RPMI7951 (cell line): ENCODE measurements around the gene DPYD. TPM values are rescaled to one million over a fixed set of nuclear protein-coding genes. Genes with fewer than 3 reads are reported as not detected.

Source experiments
- DNase-seq: peaks from one replicate; pipeline ENCODE4 v3.0.0-alpha.2; 2012; ENCODE audit warnings: low read depth
- total RNA-seq: library from RNA; depleted of rRNA; stranded (reverse); fragments of >200 nt; shearing (Covaris generic); gene quantifications from 2 replicates; pipeline ENCODE4 v1.2.3, GENCODE V29; 2014

The DPYD gene
- total RNA-seq, 1 experiment from 2014 or later, result 35.8 TPM

- DNase-seq, result no peak
Observed at GRCh38 chr1:97711858-97712257, 209.0 kb downstream of the DPYD start.

DNA sequence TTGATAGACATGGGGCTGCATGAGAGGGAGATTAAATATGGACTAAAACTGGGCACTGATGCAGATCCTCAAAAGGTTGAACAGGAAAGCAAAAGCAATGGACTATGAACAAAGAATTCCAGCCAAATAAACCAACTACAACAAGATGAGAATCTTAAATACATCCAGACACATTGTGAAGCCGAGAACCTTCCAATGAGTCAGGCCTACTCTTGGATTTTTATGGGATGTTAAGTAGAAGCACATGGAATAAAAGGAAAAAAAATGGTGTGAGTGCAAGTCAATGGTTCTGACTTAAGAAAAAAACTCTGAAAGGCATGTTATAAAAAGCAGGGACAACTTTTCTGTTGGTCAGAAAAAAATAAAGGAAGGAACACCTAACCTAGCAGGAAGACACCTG lies 227.2 kb downstream of the DPYD start:
- DNase-seq, result peak; percentile 13

- DNase-seq, result no peak
Observed at GRCh38 chr1:97691325-97691724, 229.5 kb downstream of the DPYD start.

GRCh38 chr1:97685360-97685759 lies 235.5 kb downstream of the DPYD start:
- DNase-seq, result no peak

- DNase-seq, result no peak
Observed at GRCh38 chr1:97680894-97681293, 239.9 kb downstream of the DPYD start.

DNA sequence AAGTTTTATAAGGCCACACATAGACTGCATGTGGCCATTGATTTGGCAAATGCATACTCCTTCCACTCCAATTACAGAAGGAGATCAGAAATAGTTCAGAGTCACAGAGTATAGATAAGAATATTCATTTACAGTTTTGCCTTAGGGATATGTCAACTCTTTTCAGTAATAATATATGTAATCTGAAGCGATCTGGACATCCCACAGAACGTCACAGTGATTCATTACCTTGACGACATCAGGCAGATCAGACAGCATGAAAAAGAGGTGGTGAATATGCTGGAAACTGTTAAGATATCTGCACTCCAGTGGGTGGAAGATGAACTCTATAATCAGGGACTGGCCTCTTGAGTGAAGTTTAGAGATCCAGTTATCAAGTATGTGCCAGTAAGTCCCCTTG lies 240.4 kb downstream of the DPYD start:
- no peak for DNase-seq

- no peak for DNase-seq
Observed at GRCh38 chr1:97677702-97678101, 243.1 kb downstream of the DPYD start.

GRCh38 chr1:97674517-97674916 lies 246.3 kb downstream of the DPYD start:
- DNase-seq, result no peak

DNA sequence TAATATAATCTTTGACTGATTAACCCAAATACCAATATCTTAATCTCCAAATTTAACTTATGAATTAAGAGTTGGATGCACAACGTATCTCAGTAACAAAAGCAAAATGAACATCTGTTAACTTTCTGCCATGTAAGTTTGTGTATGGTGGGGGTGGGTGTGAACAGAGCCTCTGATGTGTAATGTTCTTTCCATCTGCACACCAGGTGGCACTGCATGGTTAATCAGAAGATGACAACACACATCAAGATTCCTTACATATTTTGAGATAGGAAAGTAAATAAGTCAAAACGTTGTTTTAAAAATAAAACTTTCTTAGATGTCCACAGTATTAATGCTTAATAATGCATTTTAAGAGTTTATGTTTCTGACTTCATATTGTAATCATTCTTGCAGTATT lies 251.9 kb downstream of the DPYD start:
- DNase-seq, result peak; percentile 60

DNA sequence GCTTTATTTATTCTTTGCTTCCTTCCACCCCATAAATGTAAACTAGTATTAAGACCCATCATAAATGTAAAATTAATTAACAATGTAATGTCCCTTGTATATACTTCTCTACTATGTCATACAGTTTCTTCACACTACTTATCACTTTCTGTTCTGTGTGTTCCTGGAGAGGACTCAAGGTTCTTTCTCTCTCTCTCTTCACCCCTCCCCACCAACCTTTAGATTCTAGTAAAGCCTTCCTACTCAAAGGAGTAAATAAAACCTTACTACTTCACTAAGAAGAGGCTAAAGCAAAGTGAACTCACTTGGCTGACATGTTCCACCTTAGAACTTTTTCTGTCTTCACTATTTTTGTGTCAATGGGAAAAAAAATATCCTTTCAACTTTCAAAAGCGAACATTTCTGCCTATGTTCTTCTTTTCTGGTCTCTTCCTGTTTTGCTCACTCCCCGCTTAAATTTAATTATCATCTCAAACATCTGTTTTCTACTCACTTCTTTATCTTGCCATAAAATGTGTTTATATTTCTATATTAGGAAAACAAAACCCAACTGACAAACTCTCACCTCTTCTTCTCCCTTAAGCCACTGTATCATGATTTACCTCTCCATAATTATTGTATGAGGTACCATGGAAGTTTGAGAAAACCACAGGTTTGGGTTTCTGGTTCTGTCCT lies 260.3 kb downstream of the DPYD start:
- DNase-seq, result no peak

GRCh38 chr1:97654876-97655585 lies 265.8 kb downstream of the DPYD start:
- peak; percentile 51 for DNase-seq

GRCh38 chr1:97651250-97651649 lies 269.6 kb downstream of the DPYD start:
- no peak for DNase-seq

DNA sequence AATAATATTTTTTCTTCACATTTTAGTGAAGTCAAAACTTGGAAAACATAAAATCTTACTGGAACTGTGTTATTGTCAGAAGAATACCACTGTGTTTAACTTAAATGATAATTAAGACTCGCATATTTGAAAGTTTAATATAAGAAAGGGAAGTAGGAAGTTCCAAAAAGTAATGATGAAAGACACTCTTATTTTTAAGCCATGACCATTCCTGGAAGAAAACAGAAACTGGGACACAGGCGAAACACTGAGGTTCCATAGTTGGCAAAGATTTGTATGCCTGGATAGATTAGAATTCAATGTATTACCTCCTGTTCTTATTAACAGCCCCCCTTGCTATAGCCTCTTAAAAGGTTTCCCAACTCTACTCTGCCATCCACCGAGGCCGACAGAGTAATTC lies 271.2 kb downstream of the DPYD start:
- DNase-seq, result no peak

DNA sequence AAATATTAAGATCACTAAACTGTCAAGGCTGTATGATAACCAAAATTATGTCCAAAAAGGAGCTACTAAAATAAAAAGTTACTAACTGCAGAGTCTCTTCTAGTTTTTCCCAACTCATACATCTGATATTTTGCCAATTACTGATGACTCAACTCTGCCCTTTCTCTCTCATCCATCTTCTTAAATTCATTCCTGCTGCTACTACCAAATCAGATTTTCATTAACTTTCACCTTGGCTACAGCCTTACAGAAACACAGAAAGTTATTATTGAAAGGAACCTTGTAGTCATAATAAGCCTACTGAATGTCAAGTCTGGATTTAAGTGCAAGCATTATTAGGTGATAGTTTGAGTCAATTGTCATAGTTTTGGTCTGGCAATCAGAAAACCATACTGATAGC lies 273.1 kb downstream of the DPYD start:
- peak; percentile 67 for DNase-seq

- no peak for DNase-seq
Observed at GRCh38 chr1:97646071-97646470, 274.8 kb downstream of the DPYD start.

DNA sequence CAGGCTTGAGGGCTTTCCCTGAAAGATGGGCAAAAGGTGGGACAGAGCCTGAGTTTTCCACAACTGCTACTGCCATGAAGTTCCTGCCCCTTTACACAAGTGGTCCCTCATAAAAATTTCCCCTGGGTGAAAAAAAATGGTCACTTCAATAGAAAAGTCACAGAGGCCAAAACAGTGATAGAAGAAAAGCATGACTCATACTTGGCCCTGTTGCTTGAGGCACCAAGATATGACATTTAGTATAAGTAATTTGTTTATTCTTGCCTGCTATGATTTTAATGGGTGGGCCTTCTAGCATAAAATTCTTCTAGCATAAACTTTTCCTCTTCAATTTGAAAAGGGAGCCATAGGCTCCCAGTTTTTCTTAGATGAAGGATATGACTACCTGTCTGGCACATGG lies 280.2 kb downstream of the DPYD start:
- peak; percentile 57 for DNase-seq

DNA sequence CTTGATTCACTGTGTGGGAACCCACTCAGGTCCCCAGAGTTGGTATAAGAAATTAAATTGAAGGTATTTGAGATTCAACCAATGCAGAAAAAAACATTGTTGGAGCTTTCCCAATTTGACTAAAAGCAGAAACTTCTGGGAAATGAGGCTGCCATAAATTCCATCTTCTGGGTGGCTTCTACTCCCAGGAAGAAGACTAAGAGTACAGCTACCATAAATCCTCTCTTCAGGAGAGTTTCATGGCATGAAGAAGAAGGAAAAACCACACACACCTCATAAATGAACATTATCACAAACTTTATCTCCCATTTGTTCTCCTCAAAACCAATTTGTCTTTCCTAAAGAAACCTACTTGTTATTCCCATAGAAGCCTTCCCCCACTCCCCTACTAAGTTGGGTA lies 283.9 kb downstream of the DPYD start:
- DNase-seq, result no peak

- no peak for DNase-seq
Observed at GRCh38 chr1:97634758-97635157, 286.1 kb downstream of the DPYD start.

GRCh38 chr1:97632776-97633175 lies 288.1 kb downstream of the DPYD start:
- no peak for DNase-seq

DNA sequence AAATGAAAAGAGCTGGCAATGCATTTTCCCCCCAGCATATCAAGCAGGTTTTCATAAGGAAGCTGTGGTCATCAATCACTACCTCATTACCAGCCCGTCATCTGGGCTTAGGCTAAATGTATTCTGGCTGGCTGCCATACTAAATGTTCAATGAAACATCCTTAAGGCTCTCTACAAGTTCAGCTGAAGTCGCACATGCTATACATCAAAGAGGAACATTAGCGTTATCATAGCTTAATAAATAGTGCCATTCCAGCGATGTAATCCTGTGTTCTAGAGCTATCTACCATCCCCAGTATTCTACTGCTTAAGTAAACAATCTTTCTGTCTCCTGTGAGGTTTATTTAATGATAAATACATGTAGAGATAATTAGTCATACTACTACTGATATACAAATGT lies 288.8 kb downstream of the DPYD start:
- DNase-seq, result no peak

DNA sequence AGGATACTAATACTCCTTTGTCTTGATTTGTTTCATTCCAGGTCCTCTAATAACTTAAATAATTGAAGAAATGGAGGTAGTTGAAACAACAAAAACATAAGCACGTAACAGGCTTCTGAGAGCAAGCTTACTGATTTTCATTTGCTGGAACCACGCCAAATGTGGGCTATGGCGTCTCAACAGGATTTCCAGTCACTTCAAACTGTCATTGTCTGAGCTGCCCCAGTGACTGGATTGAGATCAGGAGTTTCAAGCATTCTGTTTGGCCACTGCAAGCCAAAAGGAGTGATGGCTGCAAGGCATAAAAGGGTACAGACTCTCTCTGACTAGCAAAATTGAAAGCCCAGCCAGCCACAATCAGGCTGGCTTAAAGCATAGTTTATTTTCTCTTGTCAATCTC lies 289.9 kb downstream of the DPYD start:
- DNase-seq, result no peak

GRCh38 chr1:97630281-97630680 lies 290.6 kb downstream of the DPYD start:
- no peak for DNase-seq

DNA sequence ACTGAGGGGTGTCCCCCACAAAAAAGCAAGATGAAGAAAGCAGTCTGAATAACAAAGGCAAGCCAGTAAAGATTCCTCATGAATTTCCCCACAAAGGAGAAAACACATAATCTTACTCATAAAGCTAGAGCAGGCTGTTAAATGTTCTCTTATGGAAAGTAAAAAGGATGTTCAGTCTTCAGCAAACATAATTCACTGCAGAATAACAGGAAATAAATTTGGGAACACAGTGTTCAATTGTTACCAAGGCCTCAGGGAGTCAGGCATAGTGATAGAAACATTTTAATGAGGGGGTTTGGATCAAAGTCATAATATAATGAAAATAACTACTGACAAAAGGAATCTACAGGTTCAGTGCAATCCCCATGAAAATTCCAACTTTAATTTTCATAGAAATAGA lies 297.6 kb downstream of the DPYD start:
- DNase-seq, result no peak

- no peak for DNase-seq
Observed at GRCh38 chr1:97621955-97622354, 298.9 kb downstream of the DPYD start.
